GM12891 (cell line): ENCODE data around the gene FRMD3.

Experiments used
- POLR2A ChIP-seq: IDR thresholded peaks from 2 replicates; pipeline ENCODE4 v1.6.1; 2011; ENCODE audit warnings: low read depth, low read length, control low read depth
- TAF1 ChIP-seq: IDR thresholded peaks from 2 replicates; pipeline ENCODE4 v1.6.1; 2011; ENCODE audit warnings: low read depth, low read length, control low read depth

GRCh38 chr9:83583151-83584014 lies 45.2 kb upstream of the FRMD3 start:
- TF ChIP-seq TAF1 (no peak), POLR2A (no peak)
